HEK293 (cell line): ENCODE results near the gene SH3BP5L.
A peak's percentile ranks its signal among the peaks of the same experiment; 100 is the strongest.

ENCODE experiments used
- CTCF ChIA-PET: fragments of 350-600 bp; formaldehyde crosslinking; extraction: SDS; loops from one replicate; lab custom pipeline; 2021; ENCODE audit warnings: antibody characterized with exemption; lab: Yijun Ruan, JAX
- POLR2A ChIA-PET: fragments of 300-600 bp; formaldehyde crosslinking; extraction: SDS; loops from one replicate; lab custom pipeline; 2020; ENCODE audit warnings: antibody characterized with exemption, inconsistent platforms; lab: Yijun Ruan, JAX
- H3K27ac ChIP-seq: fragments of 200-500 bp; sonication (Bioruptor generic); 2 replicates; pipeline ENCODE4 v1.5.1; 2014; ENCODE audit warnings: low read depth, low read length, control low read depth, inconsistent platforms; ENCODE audit errors: extremely low read depth
- H3K36me3 ChIP-seq, 2 experiments: fragments of 200-500 bp in 1 of 2; sonication (Bioruptor generic) in 1 of 2; 1 replicate in 1 of 2; 2 replicates in 1 of 2; pipeline ENCODE4 v1.5.1; 2014 to 2017; ENCODE audit warnings: inconsistent platforms in 2 of 2, low read length in 2 of 2; ENCODE audit not compliant: control insufficient read depth in 2 of 2, insufficient read depth in 1 of 2
- H3K4me1 ChIP-seq: fragments of 200-500 bp; sonication (Bioruptor generic); 2 replicates; pipeline ENCODE4 v1.5.1; 2014; ENCODE audit warnings: mild to moderate bottlenecking, low read length, inconsistent platforms; ENCODE audit not compliant: control insufficient read depth, insufficient read depth
- H3K4me3 ChIP-seq: 2 replicates; pipeline ENCODE4 v1.5.1; 2011; ENCODE audit warnings: low read depth, mild to moderate bottlenecking, control low read depth, low read length, moderate library complexity
- H3K9me3 ChIP-seq: fragments of 200-500 bp; sonication (Bioruptor generic); 2 replicates; pipeline ENCODE4 v1.5.1; 2014; ENCODE audit warnings: low read depth, low read length, inconsistent platforms; ENCODE audit not compliant: control insufficient read depth, insufficient read depth
- BCL6B ChIP-seq: fragments of 450-650 bp; formaldehyde crosslinking; IDR thresholded peaks from 2 replicates; pipeline ENCODE4 v1.5.1; 2017; ENCODE audit warnings: missing biosample characterization, missing genetic modification characterization
- FEZF1 ChIP-seq: fragments of 450-650 bp; formaldehyde crosslinking; IDR thresholded peaks from 2 replicates; pipeline ENCODE4 v1.5.1; 2016; ENCODE audit warnings: missing biosample characterization, missing genetic modification characterization
- GLIS2 ChIP-seq: fragments of 450-650 bp; formaldehyde crosslinking; IDR thresholded peaks from 2 replicates; pipeline ENCODE4 v1.5.1; 2016; ENCODE audit warnings: missing biosample characterization, missing genetic modification characterization
- HOXA7 ChIP-seq: sonication (generic); formaldehyde crosslinking; IDR thresholded peaks from 2 replicates; pipeline ENCODE4 v1.8.1; 2022; ENCODE audit warnings: missing genetic modification reagents, borderline replicate concordance
- KLF10 ChIP-seq: fragments of 450-650 bp; IDR thresholded peaks from 2 replicates; pipeline ENCODE4 v1.5.1; 2018; ENCODE audit warnings: missing biosample characterization, mild to moderate bottlenecking, missing genetic modification characterization
- OSR2 ChIP-seq: fragments of 450-650 bp; formaldehyde crosslinking; IDR thresholded peaks from 2 replicates; pipeline ENCODE4 v1.5.1; 2016; ENCODE audit warnings: missing biosample characterization, missing genetic modification characterization
- SCRT2 ChIP-seq: fragments of 450-650 bp; formaldehyde crosslinking; IDR thresholded peaks from 2 replicates; pipeline ENCODE4 v1.5.1; 2016; ENCODE audit warnings: missing biosample characterization, missing genetic modification characterization
- SP2 ChIP-seq: fragments of 450-650 bp; formaldehyde crosslinking; IDR thresholded peaks from 2 replicates; pipeline ENCODE4 v1.5.1; 2016; ENCODE audit warnings: missing biosample characterization, missing genetic modification characterization
- SP3 ChIP-seq: fragments of 450-650 bp; formaldehyde crosslinking; IDR thresholded peaks from 2 replicates; pipeline ENCODE4 v1.5.1; 2016; ENCODE audit warnings: missing biosample characterization, missing genetic modification characterization
- ZBTB26 ChIP-seq: fragments of 450-650 bp; formaldehyde crosslinking; optimal IDR thresholded peaks from 2 replicates; pipeline ENCODE3; 2016; ENCODE audit warnings: missing biosample characterization, mild to moderate bottlenecking, missing genetic modification characterization
- ZBTB48 ChIP-seq: fragments of 450-650 bp; formaldehyde crosslinking; IDR thresholded peaks from 2 replicates; pipeline ENCODE4 v1.5.1; 2016; ENCODE audit warnings: missing biosample characterization, missing genetic modification characterization
- ZEB2 ChIP-seq: fragments of 450-650 bp; formaldehyde crosslinking; IDR thresholded peaks from 2 replicates; pipeline ENCODE4 v1.5.1; 2016; ENCODE audit warnings: missing biosample characterization, missing genetic modification characterization
- ZFP37 ChIP-seq: fragments of 450-650 bp; formaldehyde crosslinking; IDR thresholded peaks from 2 replicates; pipeline ENCODE4 v1.5.1; 2016; ENCODE audit warnings: missing biosample characterization, missing genetic modification characterization
- ZNF169 ChIP-seq: fragments of 450-650 bp; formaldehyde crosslinking; IDR thresholded peaks from 2 replicates; pipeline ENCODE4 v1.5.1; 2016; ENCODE audit warnings: missing biosample characterization, missing genetic modification characterization
- ZNF26 ChIP-seq: fragments of 450-650 bp; formaldehyde crosslinking; IDR thresholded peaks from 2 replicates; pipeline ENCODE4 v1.5.1; 2016; ENCODE audit warnings: missing biosample characterization, missing genetic modification characterization
- ZNF274 ChIP-seq, 2 experiments: fragments of 200-500 bp in 1 of 2; fragments of 450-650 bp in 1 of 2; sonication (Bioruptor generic) in 1 of 2; formaldehyde crosslinking in 1 of 2; IDR thresholded peaks; 2 replicates each; pipeline versions ENCODE4 v1.5.1 to v1.6.1; 2014 to 2016; ENCODE audit warnings: borderline replicate concordance in 1 of 2, inconsistent platforms in 1 of 2, low read length in 1 of 2, missing biosample characterization in 1 of 2, missing genetic modification characterization in 1 of 2
- ZNF335 ChIP-seq: fragments of 450-650 bp; formaldehyde crosslinking; conservative IDR thresholded peaks from 2 replicates; pipeline ENCODE4 v1.5.1; 2016; ENCODE audit warnings: missing biosample characterization, missing genetic modification characterization
- ZNF341 ChIP-seq: fragments of 450-650 bp; formaldehyde crosslinking; IDR thresholded peaks from 2 replicates; pipeline ENCODE4; 2016; ENCODE audit warnings: low read depth, missing biosample characterization, missing genetic modification characterization
- ZNF501 ChIP-seq: fragments of 450-650 bp; formaldehyde crosslinking; IDR thresholded peaks from 2 replicates; pipeline ENCODE4 v1.5.1; 2016; ENCODE audit warnings: missing biosample characterization, missing genetic modification characterization
- ZNF530 ChIP-seq: fragments of 450-650 bp; formaldehyde crosslinking; IDR thresholded peaks from 2 replicates; pipeline ENCODE4 v1.5.1; 2016; ENCODE audit warnings: low read depth, missing biosample characterization, missing genetic modification characterization
- ZNF548 ChIP-seq: fragments of 450-650 bp; formaldehyde crosslinking; IDR thresholded peaks from 2 replicates; pipeline ENCODE4 v1.5.1; 2016; ENCODE audit warnings: missing biosample characterization, missing genetic modification characterization
- ZNF660 ChIP-seq: fragments of 450-650 bp; IDR thresholded peaks from 2 replicates; pipeline ENCODE4 v1.5.1; 2018; ENCODE audit warnings: missing biosample characterization, mild to moderate bottlenecking, missing genetic modification characterization
- ZNF664 ChIP-seq: fragments of 450-650 bp; formaldehyde crosslinking; IDR thresholded peaks from 2 replicates; pipeline ENCODE4 v1.5.1; 2016; ENCODE audit warnings: missing biosample characterization, missing genetic modification characterization
- ZNF76 ChIP-seq: fragments of 450-650 bp; formaldehyde crosslinking; IDR thresholded peaks from 2 replicates; pipeline ENCODE4; 2016; ENCODE audit warnings: low read depth, missing biosample characterization, missing genetic modification characterization, borderline replicate concordance
- ZNF837 ChIP-seq: fragments of 450-650 bp; formaldehyde crosslinking; IDR thresholded peaks from 2 replicates; pipeline ENCODE4 v1.5.1; 2016; ENCODE audit warnings: missing biosample characterization, missing genetic modification characterization
- ZNF843 ChIP-seq: fragments of 450-650 bp; formaldehyde crosslinking; IDR thresholded peaks from 2 replicates; pipeline ENCODE4 v1.5.1; 2016; ENCODE audit warnings: missing biosample characterization, missing genetic modification characterization
- ZSCAN16 ChIP-seq: fragments of 450-650 bp; formaldehyde crosslinking; IDR thresholded peaks from 2 replicates; pipeline ENCODE4 v1.5.1; 2016; ENCODE audit warnings: missing biosample characterization, missing genetic modification characterization
- ZSCAN30 ChIP-seq: fragments of 450-650 bp; IDR thresholded peaks from 2 replicates; pipeline ENCODE4 v1.5.1; 2018; ENCODE audit warnings: missing biosample characterization, mild to moderate bottlenecking, missing genetic modification characterization, moderate library complexity
- ZXDB ChIP-seq: fragments of 450-650 bp; formaldehyde crosslinking; IDR thresholded peaks from 2 replicates; pipeline ENCODE4 v1.5.1; 2016; ENCODE audit warnings: missing biosample characterization, missing genetic modification characterization

SH3BP5L gene

DNA sequence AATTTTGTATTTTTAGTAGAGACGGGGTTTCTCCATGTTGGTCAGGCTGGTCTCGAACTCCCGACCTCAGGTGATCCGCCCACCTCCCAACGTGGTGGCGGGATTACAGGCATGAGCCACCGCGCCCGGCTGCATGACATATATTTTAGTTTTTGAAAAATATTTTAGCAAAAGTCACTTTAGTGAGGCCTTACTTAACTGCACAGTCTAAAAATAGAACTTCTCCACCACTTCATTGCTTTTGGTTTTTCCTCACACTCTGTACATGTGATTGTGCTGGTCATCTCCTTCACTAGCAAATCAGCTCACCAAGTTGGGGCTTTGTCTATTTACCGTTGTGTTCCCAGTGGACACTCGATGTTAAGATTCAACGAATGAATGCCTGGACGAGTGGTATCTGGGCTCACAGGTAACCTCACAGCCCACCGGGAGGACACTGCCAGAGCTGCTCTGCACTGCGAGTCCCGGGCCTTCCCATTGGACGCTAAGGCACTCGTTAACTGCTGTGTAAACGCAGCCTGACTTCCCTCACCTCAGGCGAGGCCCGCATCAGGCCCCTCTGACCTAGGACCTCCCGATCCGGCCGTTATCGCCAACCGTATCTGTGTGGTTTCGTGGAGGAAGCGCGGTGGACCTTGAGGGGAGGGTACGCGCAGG lies 47.2 kb upstream of the SH3BP5L start (continued):
- TF ChIP-seq ZNF274 (IDR thresholded peaks at IDR 0.05; ENCODE audit: low read length) (no peak), ZNF274 (tag by site-specific recombination; IDR thresholded peaks at IDR 0.05; ENCODE audit: borderline replicate concordance) (no peak), ZNF341 (tag by site-specific recombination) (peak; percentile 9; the same call in 1 of the 2 replicates), ZNF664 (no peak)

DNA sequence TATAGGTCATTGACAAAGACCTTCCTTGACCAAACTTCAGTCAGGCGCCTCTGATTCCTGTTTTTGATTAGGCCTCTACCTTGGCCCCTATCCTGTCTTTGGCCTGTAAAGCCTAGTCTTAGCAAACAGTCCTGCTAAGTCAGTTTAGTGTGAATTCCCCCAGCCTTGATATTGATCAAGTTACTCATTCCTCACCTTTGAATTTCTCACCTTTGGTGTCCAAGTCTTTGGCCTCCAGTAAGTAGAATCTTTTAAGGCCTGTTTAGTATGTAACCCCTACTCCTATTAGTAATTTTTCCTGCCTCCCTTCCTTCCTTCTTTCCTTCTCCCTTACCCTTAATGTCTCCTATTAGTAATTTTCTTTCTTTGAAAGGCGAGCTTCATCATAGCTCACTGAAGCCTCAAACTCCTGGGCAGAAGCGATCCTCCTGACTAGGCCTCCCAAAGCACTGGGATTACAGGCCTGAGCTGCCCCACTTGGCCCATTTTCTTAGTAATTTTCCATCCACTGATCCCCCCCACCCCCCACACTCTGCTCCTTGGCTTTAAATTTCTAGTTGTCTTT lies 46.2 kb upstream of the SH3BP5L start:
- Histone ChIP-seq H3K27ac (no peak overlapping the region; the same call in 1 of the 2 replicates), H3K4me3 (no peak overlapping the region), H3K9me3 (no peaks in the 10 kb centered on the region), H3K36me3 (no peaks in the 10 kb centered on the region), H3K4me1 (no peaks in the 10 kb centered on the region)
- TF ChIP-seq HOXA7 (CRISPR knock-in tag) = no peak
- no peak for TF ChIP-seq BCL6B (tag by site-specific recombination)
- TF ChIP-seq ZNF548 (tag by site-specific recombination) = no peak
- ChIA-PET POLR2A (interaction anchor here (1.4 kb wide), 1 partner anchor 46 kb away, joined by 4 read pairs; the partner anchor contains the start of gene SH3BP5L), CTCF (interaction anchor here (0.6 kb wide), 1 partner anchor 1048 kb away, joined by 3 read pairs; no protein-coding TSS in a partner anchor)

GRCh38 chr1:248862998-248863881 lies 37.5 kb upstream of the SH3BP5L start:
- H3K36me3 ChIP-seq = no peaks in the 10 kb centered on the region
- no peaks in the 10 kb centered on the region for H3K9me3 ChIP-seq
- H3K27ac ChIP-seq = no peak overlapping the region
- CTCF ChIA-PET = no interaction called here
- H3K4me1 ChIP-seq = no peaks in the 10 kb centered on the region
- peak overlapping the region; percentile 35 for H3K4me3 ChIP-seq
- POLR2A ChIA-PET = no interaction called here
- TF ChIP-seq ZSCAN30 (peak; percentile 84), SP3 (tag by site-specific recombination) (no peak), ZNF26 (tag by site-specific recombination) (no peak), ZEB2 (tag by site-specific recombination) (no peak), OSR2 (tag by site-specific recombination) (0 out of 2 replicates have a peak, but pooled peaks have one; percentile 44), ZNF501 (tag by site-specific recombination) (0 out of 2 replicates have a peak, but pooled peaks have one; percentile 24), SCRT2 (peak; percentile 40; the same call in 1 of the 2 replicates), FEZF1 (no peak), ZNF837 (tag by site-specific recombination) (no peak), ZFP37 (tag by site-specific recombination) (no peak), ZNF530 (tag by site-specific recombination) (no peak), ZNF843 (tag by site-specific recombination) (no peak), ZNF76 (tag by site-specific recombination) (no peak), ZNF169 (tag by site-specific recombination) (no peak), ZNF660 (tag by site-specific recombination) (no peak), ZBTB48 (no peak), ZBTB26 (tag by site-specific recombination) (peak; percentile 13), ZNF335 (tag by site-specific recombination) (peak; percentile 50), KLF10 (no peak), SP2 (tag by site-specific recombination) (peak; percentile 55), GLIS2 (tag by site-specific recombination) (peak; percentile 54; the same call in 1 of the 2 replicates), ZXDB (tag by site-specific recombination) (0 out of 2 replicates have a peak, but pooled peaks have one; percentile 32), ZSCAN16 (tag by site-specific recombination) (no peak)
